NCI-H1417 (cell line): ENCODE results near the gene HOTAIR.
A peak's percentile ranks its signal among the peaks of the same experiment; 100 is the strongest.

Source experiments
- DNase-seq, 3 experiments: peaks; one replicate each; lab custom pipeline; 2025; lab: John Stamatoyannopoulos, UW

Gene HOTAIR

DNA sequence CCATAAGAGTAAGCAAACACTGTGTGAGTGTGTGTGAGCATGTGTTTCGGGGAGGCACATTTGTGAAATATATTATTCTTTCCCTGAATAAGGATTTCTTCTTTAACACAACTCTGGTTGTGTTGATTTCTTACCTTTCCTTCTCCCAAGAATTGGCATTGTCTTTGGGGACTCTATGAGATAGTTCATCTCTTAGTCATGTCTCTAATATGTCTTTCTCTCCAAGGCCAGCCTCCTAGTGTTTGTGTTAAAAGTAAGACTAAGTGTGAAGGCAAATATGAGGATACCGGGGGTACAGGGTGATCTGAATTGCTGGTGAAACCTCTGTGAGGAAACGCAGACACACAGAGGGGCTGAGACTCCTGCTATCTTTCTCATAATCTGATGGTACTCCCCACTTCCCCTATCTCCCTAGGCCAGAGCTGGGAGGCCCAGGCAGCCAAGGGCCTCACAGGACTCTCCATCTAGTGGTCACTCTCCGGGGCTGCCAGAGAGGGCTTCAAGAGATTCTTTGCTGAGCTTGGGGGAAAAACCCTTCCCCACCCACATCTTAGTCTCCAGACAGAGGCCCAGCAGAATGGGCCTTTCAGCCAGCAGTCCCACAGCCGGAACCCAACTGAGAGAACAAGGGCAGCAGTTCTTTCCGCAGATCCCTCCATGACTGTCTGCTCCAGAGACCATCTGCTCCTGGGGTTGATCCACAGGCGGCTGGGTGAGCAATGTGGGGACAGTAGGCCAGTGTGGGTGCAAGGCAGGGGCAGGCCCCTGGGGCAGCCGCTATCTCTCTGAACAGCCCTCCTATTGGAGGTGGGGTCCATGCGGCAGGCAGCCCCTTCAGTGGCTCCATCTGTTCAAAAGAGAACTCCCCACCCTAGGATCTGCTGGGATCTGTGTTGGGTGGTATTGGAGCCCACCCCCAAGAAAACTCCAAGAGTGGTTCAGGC is 25.8 kb downstream of the HOTAIR start:
- no peak for DNase-seq

DNA sequence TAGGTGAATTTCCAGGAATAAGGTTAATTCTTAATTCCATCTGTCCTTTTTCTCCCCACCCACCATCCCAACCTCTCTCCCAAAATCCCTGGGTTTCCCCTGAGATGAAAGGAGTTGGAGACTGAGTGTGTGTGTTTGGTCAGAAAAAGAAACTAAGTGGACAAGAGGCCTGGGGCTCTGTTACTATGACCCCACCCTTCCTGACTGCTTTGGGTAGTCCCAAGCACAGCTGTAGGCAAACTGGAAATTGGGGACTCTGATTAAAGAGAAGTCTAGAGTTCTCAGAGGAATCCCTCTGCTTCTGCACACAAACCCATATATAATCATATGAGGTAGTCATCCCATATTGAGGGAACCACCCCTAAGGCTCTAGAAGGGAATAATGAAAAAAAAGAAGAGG is 27.0 kb downstream of the HOTAIR start:
- no peak for DNase-seq

- DNase-seq: no peak
These were observed 29.6 kb downstream of the HOTAIR start for GRCh38 chr12:53944907-53945847.

GRCh38 chr12:53944209-53944608 is 30.5 kb downstream of the HOTAIR start:
- DNase-seq: no peak

- no peak for DNase-seq
These were observed 32.2 kb downstream of the HOTAIR start for GRCh38 chr12:53942467-53942997.

DNA sequence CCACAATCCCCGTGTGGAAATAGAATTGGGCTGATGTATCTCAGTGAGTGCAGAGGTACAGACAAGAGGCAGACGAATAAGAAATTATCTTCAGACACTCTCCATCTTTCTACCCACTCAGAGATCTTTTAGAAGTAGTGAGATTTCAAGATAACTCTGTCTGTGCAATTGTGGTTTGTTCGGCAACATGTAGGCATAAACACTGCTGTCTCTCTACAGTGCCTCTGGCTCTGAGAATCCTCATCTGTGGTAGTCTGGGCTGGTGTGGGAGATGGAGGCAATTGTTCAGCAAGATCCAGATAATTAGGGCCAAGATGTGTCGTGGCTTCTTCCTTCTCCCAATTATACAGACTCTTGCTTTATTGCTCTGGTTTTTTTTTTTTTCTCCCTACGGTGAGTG is 33.0 kb downstream of the HOTAIR start:
- no peak for DNase-seq

DNA sequence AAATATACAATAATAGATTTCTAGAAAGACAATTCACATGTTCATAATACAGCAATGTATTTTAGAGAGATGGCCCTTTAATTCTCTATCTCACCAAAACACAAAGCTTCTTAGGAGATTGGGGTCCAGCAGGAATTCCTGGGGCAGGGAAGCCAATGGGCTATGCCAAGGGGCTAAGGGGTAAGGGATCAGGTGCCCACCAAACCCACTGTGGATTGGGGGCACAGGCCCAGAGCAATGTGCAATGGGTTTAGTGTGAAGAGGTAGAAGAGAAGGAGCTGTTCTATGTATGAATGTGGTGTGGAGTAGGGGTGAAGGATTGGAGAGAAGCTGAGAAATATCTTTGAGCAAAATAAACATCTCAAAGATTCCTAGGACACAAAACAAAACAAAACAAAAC is 33.6 kb downstream of the HOTAIR start:
- no peak for DNase-seq

DNA sequence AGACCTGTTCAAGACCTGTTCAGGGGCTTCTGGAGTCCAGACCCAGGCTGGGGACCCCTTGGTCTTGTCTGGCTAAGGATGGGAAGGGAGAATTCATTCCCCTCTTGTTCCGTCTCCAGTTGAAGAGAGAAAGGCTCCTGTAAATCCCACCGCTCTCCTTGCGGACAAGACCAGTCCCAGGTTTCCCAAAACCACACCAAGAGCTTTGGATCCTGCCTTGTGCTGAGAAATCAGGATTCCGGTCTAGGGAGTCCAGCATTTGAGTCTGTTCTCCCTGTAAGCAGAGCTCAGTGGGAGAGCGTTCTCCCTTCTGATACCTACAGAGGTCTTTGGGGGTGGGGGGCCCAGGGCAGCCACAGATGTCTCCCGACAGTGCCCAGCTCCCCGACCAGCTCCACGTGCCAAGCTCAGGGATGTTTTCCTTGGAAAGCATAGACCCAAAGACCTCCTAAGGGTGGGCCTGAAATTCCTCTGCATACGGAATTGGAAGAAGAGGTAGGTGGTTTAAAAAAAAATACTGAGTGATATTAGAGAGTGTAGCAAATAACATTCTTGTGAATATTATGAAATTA is 34.2 kb downstream of the HOTAIR start:
- no peak for DNase-seq

- peak in 2 of 3 experiments; percentile 52 to 70 for DNase-seq
These were observed 35.3 kb downstream of the HOTAIR start for GRCh38 chr12:53939141-53940108.

DNA sequence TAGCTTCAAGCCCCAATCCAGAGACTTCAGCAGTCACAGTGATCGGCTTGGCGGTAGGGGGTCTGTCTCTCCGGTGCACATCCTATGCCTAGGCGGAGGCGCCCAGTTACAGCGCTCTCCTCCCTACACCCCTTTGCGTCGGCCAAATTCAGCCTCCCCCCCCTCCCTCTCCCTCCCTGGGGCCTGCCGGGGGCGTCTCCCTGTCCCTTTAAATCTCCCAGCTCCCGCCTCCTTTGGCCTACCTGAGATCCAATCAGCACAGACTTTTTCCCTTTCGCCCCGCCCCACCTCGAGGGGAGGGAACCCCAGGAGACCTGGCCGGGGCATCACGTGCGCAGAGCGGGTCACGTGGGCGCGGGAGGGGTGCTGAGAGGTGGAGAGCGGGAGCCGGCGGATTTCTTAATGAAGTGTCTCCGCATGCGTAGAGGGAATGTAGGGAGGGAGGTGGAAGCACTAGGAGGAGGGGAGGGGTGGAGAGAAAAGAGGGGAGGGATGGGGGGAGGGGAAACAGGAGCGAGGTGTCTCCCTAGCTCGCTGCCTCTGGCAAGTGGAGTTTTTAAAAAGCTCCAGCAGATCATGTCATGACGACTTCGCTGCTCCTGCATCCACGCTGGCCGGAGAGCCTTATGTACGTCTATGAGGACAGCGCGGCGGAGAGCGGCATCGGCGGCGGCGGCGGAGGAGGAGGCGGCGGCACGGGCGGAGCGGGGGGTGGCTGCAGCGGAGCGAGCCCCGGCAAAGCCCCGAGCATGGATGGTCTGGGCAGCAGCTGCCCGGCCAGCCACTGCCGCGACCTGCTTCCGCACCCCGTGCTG is 36.2 kb downstream of the HOTAIR start, which contains the start of gene HOXC13:
Gene HOXC13, plus strand, starts transcription at position 506 of the 815 bp plus-strand sequence. Its CDS starts 76 bp downstream, at position 582.
- peak; percentile 100 for DNase-seq

DNA sequence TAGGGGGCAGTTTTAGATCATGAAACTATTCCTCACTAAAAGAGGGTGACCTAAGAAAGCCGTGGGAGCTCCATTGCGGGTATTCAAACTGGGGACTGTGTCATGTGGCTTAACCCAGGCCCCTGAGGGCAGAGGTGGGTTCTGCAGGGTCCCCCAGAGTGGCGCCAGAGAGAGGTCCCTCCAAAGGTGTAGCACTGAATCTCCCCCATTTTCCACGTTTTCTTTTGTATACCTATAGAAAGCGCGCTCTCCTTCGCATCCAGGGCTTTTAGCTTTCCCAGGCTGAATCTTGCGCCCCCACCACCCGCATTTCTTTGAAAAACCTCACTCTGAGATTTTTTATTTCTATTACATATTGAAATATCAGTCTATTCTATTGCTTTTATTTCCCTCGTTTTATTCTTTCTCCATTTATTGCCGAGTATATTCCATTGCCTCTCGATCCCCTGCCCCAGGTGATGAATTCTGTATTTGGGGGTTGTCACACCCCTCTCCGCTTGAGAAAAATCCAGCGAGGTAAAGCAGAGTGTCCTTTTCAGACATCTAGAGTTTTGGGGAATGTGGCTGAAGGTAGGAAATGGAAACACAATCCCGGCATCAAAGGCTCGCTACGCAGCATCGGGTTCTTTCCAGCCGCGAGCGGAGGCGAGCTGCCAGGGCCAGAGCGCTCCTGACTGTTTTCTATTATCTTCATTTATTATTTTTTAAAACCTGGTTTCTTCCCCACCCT is 37.0 kb downstream of the HOTAIR start:
- peak in 1 of 3 experiments; percentile 25 for DNase-seq

DNA sequence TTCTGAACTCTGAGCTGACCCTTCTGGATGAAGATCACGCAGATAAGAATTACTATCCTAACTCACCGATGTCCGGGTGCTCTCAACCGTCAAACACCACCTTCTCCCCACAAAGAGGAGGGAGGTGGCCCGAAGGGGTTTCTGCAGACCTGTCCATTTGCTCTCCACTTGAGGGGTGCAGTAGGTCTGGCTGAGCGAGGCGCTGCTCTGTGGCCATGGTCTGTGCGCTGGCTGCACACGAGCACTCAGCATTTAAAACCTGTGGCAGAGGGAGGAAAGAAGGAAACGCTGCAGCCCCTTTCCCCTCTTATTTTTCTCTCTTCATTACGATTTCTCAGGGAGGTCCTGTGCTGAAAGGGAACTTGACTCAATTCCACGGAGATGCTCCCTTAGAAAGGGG is 37.7 kb downstream of the HOTAIR start:
- DNase-seq: no peak

DNA sequence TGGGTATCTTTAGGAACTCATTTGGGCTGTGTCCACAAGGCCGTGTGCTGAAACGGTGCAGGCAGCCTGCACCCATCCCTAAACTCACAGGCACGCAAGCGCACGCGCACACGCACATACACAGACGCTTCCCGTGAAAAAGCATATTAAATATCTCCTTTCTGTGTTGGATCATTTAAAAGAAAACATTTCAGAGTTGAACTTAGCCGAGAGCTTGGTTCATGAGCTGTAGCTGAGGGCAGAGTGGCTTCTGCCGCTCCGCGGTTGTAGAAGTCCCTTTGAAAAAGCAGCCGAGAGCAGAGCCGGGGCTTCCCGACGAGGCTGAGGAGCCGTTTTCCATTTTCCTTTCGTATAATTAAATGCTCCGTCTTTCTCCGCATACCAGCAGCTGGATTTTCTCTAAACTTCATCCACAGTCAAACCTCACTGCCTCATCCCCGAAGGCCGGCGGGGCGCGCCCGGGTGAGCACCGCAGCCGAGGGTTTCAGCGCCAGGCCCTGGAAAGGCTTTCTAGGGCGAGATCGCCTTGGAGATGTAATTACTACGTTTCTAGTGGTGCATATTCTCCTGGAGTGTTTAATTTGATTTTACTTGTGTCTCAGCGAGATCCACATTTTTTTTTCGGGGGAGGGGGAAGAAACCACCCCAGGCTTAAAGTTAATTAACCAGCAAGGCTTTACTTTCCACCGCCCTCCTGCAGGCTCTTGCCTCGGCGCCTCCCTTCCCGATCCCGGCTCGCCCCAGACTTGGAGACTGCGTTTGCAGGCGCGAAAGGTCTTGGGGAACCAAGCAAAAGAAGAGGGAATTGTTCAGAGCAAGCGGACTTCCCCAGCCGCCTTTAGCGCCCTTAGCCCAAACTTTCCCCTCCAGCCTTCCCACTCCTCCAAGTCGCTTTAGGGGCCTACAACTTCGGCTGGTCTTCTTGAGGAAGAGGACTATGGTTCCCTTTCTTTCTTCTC is 39.1 kb downstream of the HOTAIR start:
- DNase-seq: peak in 2 of 3 experiments; percentile 17 to 27

GRCh38 chr12:53932915-53933314 is 41.8 kb downstream of the HOTAIR start:
- no peak for DNase-seq

DNA sequence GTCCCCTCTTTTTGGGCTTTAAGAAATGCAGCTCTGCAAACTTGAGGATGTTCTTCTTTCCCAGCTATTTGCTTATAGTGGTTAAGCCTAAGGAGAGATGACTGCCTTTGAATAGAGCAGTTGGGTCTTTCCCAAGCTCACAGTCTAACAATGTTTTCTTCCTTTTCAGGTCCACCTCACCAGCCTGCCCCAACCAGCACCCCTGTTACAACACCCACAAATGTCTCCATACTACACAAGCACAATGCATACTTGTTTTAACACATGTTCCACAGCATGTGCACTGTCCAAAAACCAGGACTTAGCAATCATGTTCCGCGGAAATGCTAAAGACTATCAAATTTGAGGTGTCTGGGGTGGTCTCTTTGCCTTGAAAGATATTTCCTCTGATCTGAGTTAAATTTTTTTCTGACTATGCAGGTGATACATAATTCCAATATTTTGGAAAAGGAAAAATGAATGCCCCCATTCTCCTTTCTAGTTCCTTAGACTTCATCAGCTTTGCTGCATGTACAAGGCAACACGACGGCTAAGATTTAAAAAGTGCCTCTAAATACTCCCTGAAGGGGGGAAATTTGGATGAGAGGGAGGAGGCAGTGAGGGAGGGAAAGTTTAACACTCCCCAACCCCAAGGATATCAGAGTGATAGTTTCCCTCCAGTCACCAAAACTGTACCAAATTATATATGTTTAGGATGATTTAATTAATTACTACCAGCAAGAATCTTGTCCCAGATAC is 42.7 kb downstream of the HOTAIR start:
- no peak for DNase-seq

DNA sequence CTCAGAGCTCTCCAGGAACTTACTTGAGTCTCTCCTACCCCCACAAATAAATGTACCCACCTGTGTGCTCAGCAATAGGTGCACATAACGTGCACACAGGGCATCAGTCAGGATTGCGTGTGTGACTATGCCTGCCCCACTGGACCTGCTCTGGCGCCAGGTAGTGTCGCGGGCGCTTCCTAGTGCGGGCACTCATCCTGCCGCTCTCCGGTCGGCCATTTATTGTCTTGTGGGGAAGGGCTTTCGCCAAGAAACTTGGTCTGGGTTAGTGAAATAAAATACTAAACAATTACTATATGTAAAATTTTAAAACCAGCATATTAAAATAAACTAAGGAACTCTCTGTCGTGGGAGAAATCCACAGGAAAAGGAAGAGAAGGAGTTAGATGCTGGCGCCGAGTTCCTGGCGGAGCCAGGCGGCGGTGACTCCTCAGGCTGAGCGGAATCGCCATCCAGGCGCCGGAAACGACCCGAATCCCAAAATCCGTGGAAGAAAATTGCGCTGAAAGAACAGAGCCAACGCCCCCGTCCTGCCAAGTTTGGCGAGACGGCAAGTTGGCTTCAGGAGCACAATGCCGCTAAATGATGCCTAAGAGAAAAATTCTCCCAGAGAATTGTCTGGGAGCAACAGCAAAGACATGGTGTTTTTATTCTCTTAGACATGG is 44.0 kb downstream of the HOTAIR start:
- no peak for DNase-seq

GRCh38 chr12:53929527-53929926 is 45.2 kb downstream of the HOTAIR start:
- DNase-seq: no peak
